ENCODE data around the gene RAPGEF4. TPM values are rescaled to one million over a fixed set of nuclear protein-coding genes. Genes with fewer than 3 reads are reported as not detected.

Gene RAPGEF4
- polyA plus RNA-seq, 1 experiment: 0.60 TPM

GRCh38 chr2:173001664-173002604 lies 266.3 kb downstream of the RAPGEF4 start:
- POLR2A ChIA-PET: no interaction called here
- TF ChIP-seq CTCF (IDR thresholded peaks at IDR 0.05; ENCODE audit: insufficient read depth, low read depth, low read length): no peak
- CTCF ChIA-PET: interaction anchor here (1.0 kb wide), 1 partner anchor 25 kb away, joined by 4 read pairs; no protein-coding TSS in a partner anchor
- Histone ChIP-seq H3K27me3 (ENCODE audit: control insufficient read depth, insufficient read depth, low read length) (no peaks in the 10 kb centered on the region), H3K4me3 (ENCODE audit: low read depth, low read length) (no peak overlapping the region), H3K36me3 (ENCODE audit: control insufficient read depth, insufficient read depth, low read length) (no peaks in the 10 kb centered on the region)
- DNase-seq (ENCODE audit: low read depth): no peak

GRCh38 chr2:173002751-173003541 lies 267.3 kb downstream of the RAPGEF4 start:
- TF ChIP-seq CTCF (IDR thresholded peaks at IDR 0.05; ENCODE audit: insufficient read depth, low read depth, low read length): no peak
- ChIA-PET CTCF (interaction anchor here (1.5 kb wide), 1 partner anchor 19 kb away, joined by 3 read pairs; no protein-coding TSS in a partner anchor), POLR2A (no interaction called here)
- H3K27me3 ChIP-seq (ENCODE audit: control insufficient read depth, insufficient read depth, low read length): no peaks in the 10 kb centered on the region
- H3K36me3 ChIP-seq (ENCODE audit: control insufficient read depth, insufficient read depth, low read length): no peaks in the 10 kb centered on the region
- no peak for DNase-seq (ENCODE audit: low read depth)
- H3K4me3 ChIP-seq (ENCODE audit: low read depth, low read length): no peak overlapping the region

- TF ChIP-seq CTCF (IDR thresholded peaks at IDR 0.05; ENCODE audit: insufficient read depth, low read depth, low read length): no peak
- DNase-seq (ENCODE audit: low read depth): no peak
- POLR2A ChIA-PET: no interaction called here
- no peak overlapping the region for H3K4me3 ChIP-seq (ENCODE audit: low read depth, low read length)
- no peaks in the 10 kb centered on the region for H3K27me3 ChIP-seq (ENCODE audit: control insufficient read depth, insufficient read depth, low read length)
- CTCF ChIA-PET: interaction anchor here (0.7 to 2.3 kb wide), 3 partner anchors 18 to 76 kb away, joined by 3 to 9 read pairs (median 3); no protein-coding TSS in a partner anchor
- no peaks in the 10 kb centered on the region for H3K36me3 ChIP-seq (ENCODE audit: control insufficient read depth, insufficient read depth, low read length)
These were observed 273.1 kb downstream of the RAPGEF4 start for GRCh38 chr2:173008786-173009185.

- DNase-seq (ENCODE audit: low read depth): no peak
- no peak for TF ChIP-seq CTCF (IDR thresholded peaks at IDR 0.05; ENCODE audit: insufficient read depth, low read depth, low read length)
- no peak overlapping the region for H3K4me3 ChIP-seq (ENCODE audit: low read depth, low read length)
- no peaks in the 10 kb centered on the region for H3K27me3 ChIP-seq (ENCODE audit: control insufficient read depth, insufficient read depth, low read length)
- ChIA-PET POLR2A (no interaction called here), CTCF (no interaction called here)
- H3K36me3 ChIP-seq (ENCODE audit: control insufficient read depth, insufficient read depth, low read length): no peaks in the 10 kb centered on the region
These were observed 274.6 kb downstream of the RAPGEF4 start for GRCh38 chr2:173010233-173010632.

- Histone ChIP-seq H3K4me3 (ENCODE audit: low read depth, low read length) (no peak overlapping the region), H3K27me3 (ENCODE audit: control insufficient read depth, insufficient read depth, low read length) (no peaks in the 10 kb centered on the region), H3K36me3 (ENCODE audit: control insufficient read depth, insufficient read depth, low read length) (no peaks in the 10 kb centered on the region)
- DNase-seq (ENCODE audit: low read depth): no peak
- CTCF ChIA-PET: interaction anchor here (0.6 to 3.2 kb wide), 3 partner anchors 11 to 44 kb away, joined by 3 to 18 read pairs (median 3); no protein-coding TSS in a partner anchor
- POLR2A ChIA-PET: no interaction called here
- TF ChIP-seq CTCF (IDR thresholded peaks at IDR 0.05; ENCODE audit: insufficient read depth, low read depth, low read length): no peak
These were observed 280.8 kb downstream of the RAPGEF4 start for GRCh38 chr2:173016451-173016850.
